Activated T-cell treated with anti-CD3 and anti-CD28 coated beads for 48 hours (primary cell): Measurements from ENCODE around the gene USP32.
"Not testable (repeated sequence)": the region's sequence is repeated elsewhere in the genome, so short reads cannot be mapped to it uniquely, and the experiment has no call there.

Experiments used
- DNase-seq: peaks from one replicate; pipeline ENCODE4 v3.0.0-alpha.2; 2020; ENCODE audit warnings: low read depth

The USP32 gene

GRCh38 chr17:60410001-60410400, 18.1 kb upstream of the USP32 start:
- no peak for DNase-seq

DNA sequence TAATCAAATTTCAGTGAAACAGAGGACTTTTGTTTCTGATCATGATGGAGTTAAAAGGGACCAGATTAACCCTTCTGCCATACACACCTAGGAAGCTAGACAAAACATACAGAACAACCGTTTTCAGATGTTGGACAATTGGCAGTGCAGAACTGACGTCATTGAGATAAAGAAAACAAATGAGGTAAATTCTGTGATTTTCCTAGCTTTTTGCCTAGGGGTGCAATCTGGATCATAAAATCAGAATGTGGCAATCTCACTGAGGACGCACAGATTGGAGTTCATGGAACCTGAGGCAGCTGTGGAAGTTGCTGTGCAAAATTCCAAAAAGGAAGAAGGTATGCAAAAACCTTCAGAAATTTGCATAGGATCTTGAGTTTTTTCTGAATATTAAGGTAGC, 15.0 kb upstream of the USP32 start:
- no peak for DNase-seq

DNA sequence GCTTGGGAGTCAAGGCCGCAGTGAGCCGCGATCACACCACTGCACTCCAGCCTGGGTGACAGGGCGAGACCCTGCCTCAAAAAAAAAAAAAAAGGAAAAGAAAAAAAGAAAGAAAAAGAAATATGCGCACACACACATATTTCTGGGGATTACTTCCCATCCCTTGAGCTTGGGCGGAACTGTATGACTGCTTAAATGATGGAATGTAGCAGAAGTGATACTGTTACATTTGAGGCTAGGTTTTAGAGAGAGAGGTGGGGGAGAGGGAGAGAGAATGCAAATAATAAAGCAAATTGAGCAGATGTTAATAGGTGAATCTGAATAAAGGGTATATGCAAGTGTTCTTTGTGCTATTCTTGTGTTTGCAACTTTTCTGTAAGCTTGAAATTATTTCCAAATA, 12.0 kb upstream of the USP32 start:
- DNase-seq, result no peak

GRCh38 chr17:60403523-60403810, 11.5 kb upstream of the USP32 start:
- no peak for DNase-seq

- no peak for DNase-seq
Observed at GRCh38 chr17:60401819-60402218, 9.9 kb upstream of the USP32 start.

GRCh38 chr17:60398227-60398959, 6.5 kb upstream of the USP32 start:
- DNase-seq, result no peak

DNA sequence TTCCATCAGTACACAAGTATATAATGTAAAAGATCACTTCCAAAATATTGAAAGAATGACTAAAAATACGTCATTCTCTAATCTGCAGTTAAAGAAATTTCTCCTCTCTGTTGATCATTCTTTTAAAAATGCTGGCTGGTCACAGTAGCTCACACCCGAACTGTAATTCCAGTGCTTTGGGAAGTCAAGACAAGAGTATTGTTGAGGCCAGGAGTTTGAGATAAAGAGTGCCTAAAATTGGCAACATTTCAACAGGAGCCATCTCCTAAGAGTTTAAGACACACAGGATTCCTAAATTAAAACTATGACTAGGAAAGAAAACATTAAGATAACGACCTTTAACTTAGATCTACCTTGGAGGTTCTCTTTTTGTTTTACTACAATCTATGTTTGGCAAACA, 4.5 kb upstream of the USP32 start:
- DNase-seq, result no peak

- no peak for DNase-seq
Observed at GRCh38 chr17:60395508-60396065, 3.7 kb upstream of the USP32 start.

DNA sequence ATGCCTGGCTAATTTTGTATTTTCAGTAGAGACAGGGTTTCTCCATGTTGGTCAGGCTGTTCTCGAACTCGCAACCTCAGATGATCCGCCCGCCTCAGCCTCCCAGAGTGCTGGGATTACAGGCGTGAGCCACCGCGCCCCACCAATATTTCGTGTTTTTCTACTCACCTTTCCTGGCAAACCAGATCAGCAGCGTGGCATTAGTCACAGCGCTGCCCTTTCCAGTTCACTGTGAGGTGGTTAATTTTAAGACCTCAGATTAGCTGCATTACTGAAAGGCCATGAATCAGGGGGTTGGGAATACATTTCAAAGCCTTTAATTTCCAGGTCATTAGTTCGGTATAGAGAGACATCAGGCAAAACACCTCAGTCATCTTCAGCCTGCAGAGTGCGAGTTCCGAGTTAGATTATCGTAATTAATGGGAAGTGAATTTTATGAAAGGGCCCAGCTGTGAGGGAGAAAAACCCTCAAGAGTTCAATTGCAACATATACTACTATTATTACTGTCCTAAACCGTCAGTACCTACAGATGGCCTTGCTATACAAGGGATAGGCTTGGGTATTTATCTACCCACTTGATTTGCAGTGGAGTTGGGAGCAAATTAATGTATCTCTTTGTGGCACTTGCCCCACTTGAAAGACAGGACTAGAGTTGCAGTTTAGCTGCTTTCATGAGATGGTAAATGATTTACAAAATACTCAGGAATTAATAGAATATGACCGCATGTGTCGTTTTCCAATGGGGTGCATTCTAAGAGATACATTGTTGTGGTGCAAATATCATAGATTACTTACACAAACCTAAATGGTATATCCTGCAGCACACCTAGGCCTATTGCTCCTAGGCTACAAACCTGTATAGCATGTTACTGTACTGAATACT, 2.1 kb upstream of the USP32 start:
- no peak for DNase-seq

GRCh38 chr17:60392845-60393702, 1.1 kb upstream of the USP32 start:
- peak; percentile 16 for DNase-seq

GRCh38 chr17:60391471-60392041, 377 bp downstream of the USP32 start:
- DNase-seq, result no peak

DNA sequence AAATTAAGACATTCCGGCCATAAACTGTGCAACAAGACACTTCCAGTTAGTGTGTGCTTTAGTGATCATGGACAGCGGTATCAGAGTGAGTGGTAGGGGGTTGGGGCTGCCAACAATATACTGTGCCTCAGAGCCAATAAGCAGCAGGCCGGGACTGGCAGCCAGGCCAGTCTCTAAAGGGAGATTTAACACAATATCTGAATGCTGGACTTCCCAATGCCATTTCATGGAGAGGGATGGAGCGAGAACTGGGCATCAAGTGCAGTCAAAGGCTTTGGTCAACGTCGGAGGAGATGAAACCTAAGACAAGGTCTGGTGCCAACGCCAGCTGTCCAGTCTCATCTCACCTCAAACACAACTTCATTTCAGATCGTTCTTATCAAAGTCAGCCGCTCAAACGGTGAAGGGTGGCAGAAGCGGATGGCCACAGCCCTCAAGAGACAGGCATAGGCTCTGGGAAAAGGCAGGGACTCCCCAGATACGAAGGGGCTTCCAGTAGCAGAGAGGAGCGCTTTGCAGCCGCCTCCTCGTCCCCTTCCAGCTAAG, 935 bp downstream of the USP32 start:
- DNase-seq, result no peak

DNA sequence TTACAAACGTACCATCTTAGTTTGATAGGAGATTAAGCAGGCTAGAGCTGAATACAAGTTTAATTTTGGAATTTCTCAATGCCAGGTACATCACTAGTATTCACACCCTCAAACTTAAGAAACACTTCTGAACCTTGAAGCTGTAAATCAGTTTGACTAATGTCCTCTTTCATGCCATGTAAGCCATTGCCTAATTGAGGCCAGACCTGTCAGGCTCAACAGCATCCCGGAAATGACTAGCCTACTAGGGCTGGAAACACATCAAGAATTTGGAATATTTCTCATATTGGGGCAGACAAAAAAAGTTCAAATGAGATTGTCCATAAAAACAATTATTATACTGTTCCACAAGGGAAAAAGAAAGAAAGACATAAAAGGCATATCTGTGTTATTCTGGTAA, 1.7 kb downstream of the USP32 start:
- no peak for DNase-seq

- no peak for DNase-seq
Observed at GRCh38 chr17:60388742-60389141, 3.2 kb downstream of the USP32 start.

GRCh38 chr17:60387666-60388065, 4.3 kb downstream of the USP32 start:
- no peak for DNase-seq

DNA sequence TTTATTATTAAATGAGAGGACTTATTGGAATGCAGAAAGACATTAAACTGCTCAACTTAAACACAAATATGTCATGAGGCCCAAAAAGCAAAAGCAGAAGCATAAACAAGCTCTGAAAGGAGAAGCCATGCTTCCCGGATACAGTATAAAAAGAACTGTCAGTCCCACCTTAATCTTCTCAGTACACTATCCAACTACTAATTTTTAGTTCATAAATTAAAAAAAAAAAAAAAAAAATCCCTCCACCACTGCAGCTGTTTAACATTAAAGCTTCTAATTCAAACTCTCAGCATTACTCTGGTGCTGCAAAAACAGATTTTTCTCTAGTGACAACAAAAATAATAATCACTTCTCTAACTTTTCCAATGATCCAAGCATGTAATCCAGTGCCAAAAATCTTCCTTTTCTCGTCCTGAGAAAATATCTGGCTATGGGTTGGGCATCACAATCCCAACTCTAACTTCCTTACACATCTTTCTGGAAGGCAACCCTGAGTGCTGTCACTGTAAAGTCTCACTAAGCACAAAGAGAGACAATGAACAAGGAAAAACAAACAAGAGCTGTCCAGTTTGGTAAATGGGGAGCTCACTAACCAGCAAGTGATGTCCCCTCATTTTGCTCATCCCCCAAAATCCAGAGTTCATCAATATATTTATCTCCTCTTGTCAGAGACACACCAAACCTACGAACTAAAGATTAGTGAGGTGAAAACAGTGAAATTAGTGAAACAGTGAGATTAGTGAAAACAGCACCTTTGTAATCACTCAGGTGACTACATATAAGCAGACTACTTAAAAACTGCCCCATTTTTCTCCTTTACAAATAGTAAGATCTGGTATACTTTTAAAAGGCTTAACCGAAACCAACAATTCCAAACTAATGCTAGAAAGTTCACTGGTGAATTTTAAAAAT, 5.5 kb downstream of the USP32 start:
- DNase-seq, result no peak

DNA sequence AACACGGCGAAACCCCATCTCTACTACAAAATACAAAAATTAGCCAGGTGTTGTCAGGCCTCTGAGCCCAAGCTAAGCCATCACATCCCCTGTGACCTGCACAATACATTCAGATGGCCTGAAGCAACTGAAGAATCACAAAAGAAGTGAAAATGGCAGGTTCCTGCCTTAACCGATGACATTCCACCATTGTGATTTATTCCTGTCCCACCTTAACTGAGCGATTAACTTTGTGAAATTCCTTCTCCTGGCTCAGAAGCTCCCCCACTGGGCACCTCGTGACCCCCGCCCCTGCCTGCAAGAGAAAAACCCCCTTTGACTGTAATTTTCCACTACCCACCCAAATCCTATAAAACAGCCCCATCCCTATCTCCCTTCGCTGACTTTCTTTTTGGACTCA, 7.0 kb downstream of the USP32 start:
- DNase-seq, result not testable (repeated sequence)

GRCh38 chr17:60383379-60383778, 8.6 kb downstream of the USP32 start:
- no peak for DNase-seq

DNA sequence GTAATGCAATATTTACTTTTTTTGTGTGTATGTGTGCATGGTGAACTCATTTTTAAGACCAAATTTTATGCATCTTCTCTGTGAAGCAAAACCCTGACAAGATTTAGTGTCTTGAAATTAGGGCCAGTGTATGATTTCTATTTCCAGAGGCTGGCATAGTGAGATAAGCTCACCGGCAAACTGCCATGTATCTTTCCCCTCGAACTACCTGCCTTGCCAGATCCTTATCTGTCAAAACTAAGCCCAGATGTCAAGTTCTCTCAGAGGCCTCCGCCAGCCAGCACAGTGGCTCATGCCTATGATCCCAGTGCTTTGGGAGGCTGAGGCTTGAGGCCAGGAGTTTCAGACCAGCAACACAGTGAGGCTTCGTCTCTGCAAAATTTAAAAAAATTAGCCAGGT, 10.0 kb downstream of the USP32 start:
- no peak for DNase-seq

GRCh38 chr17:60379461-60379860, 12.5 kb downstream of the USP32 start:
- DNase-seq, result not testable (repeated sequence)

DNA sequence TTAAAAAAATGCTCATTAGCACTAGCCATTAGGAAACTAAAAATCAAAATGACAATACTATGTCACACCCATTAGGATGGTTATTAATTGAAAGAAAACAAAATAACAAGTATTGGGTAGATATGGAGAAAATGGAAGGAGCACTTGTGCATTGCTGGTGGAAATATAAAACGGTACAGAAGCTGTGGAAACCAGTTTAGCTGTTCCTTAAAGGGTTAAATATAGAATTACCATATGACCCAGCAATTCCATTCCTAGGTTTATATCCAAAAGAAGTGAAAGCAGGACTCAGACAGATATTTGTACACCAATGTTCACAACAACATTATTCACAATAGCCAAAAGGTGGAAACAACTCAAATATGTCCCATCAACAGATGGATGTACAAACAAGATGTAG, 13.7 kb downstream of the USP32 start:
- not testable (repeated sequence) for DNase-seq
